ENCODE data around the gene SNAPIN.

Gene SNAPIN

DNA sequence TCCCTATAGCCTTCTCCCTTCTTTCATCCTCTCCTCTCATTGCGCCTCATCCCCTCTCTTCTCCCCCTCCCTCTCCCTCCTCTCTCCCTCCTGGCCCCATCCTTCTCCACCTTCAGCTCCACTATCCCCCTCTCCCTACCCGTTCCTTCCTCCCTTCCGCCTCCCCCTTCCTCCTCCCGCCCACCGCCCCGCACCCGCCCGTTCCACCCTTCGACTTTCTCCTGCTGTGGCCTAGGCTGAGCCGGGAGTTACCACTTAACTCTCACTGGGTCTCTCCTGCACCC, 21.6 kb downstream of the SNAPIN start:
- Histone ChIP-seq H3F3A (ENCODE audit: control insufficient read depth, insufficient read depth) (no peaks in the 10 kb centered on the region), H3K27ac (ENCODE audit: low read depth, low read length) (no peak overlapping the region), H3K9me2 (replicated peaks; ENCODE audit: control insufficient read depth, low read length) (no peaks in the 10 kb centered on the region), H3K4me2 (ENCODE audit: low read length) (peak overlapping the region; percentile 54), H3K79me2 (ENCODE audit: control insufficient read depth, low read length) (no peaks in the 10 kb centered on the region), H3K4me3 (ENCODE audit: low read length) (peak overlapping the region; percentile 48; the same call in 1 of the 2 replicates), H3K27me3 (ENCODE audit: control insufficient read depth, low read length) (peaks cover 51% of the 10 kb centered on the region), H4K20me1 (ENCODE audit: control insufficient read depth, insufficient read depth, low read depth, low read length) (no peaks in the 10 kb centered on the region), H3K4me1 (ENCODE audit: control insufficient read depth, low read length) (peaks cover 9% of the 10 kb centered on the region), H3K36me3 (ENCODE audit: control insufficient read depth, low read length) (no peaks in the 10 kb centered on the region), H3K9me3 (ENCODE audit: control insufficient read depth, insufficient read depth, low read length) (no peaks in the 10 kb centered on the region)
- no peak for TF ChIP-seq CTCF (IDR thresholded peaks at IDR 0.05; ENCODE audit: low read depth, low read length, poor library complexity, severe bottlenecking)
- no peak for TF ChIP-seq EZH2phosphoT487 (IDR thresholded peaks at IDR 0.05; ENCODE audit: borderline replicate concordance, low read length)

DNA sequence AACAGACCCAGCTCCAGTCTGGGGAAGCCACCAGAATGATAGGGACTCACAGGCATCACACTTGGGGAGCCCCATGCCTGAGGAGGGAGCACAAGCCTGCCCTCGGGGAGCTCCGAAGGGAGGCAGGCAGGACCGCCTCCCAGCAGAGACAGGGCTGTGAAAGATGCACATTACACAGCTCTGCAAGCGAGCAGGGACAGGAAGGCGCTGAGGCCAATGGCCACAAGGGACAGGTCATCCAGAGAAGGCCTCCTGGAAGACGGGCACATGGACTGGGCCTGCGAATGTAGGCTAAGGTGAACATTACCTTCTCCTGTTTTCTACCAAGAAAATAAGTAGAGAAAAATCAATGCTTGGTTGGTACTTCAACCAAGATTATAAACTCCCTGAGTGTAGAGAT, 24.2 kb downstream of the SNAPIN start:
- H3K79me2 ChIP-seq (ENCODE audit: control insufficient read depth, low read length) = no peaks in the 10 kb centered on the region
- no peak overlapping the region for H3K4me3 ChIP-seq (ENCODE audit: low read length)
- no peak overlapping the region for H3K4me2 ChIP-seq (ENCODE audit: low read length)
- H4K20me1 ChIP-seq (ENCODE audit: control insufficient read depth, insufficient read depth, low read depth, low read length) = no peaks in the 10 kb centered on the region
- peaks cover 9% of the 10 kb centered on the region for H3K4me1 ChIP-seq (ENCODE audit: control insufficient read depth, low read length)
- H3K27ac ChIP-seq (ENCODE audit: low read depth, low read length) = no peak overlapping the region
- TF ChIP-seq EZH2phosphoT487 (IDR thresholded peaks at IDR 0.05; ENCODE audit: borderline replicate concordance, low read length) (no peak), CTCF (IDR thresholded peaks at IDR 0.05; ENCODE audit: low read depth, low read length, poor library complexity, severe bottlenecking) (no peak)
- no peaks in the 10 kb centered on the region for H3F3A ChIP-seq (ENCODE audit: control insufficient read depth, insufficient read depth)
- H3K36me3 ChIP-seq (ENCODE audit: control insufficient read depth, low read length) = no peaks in the 10 kb centered on the region
- H3K27me3 ChIP-seq (ENCODE audit: control insufficient read depth, low read length) = peaks cover 69% of the 10 kb centered on the region
- H3K9me2 ChIP-seq (replicated peaks; ENCODE audit: control insufficient read depth, low read length) = no peaks in the 10 kb centered on the region
- H3K9me3 ChIP-seq (ENCODE audit: control insufficient read depth, insufficient read depth, low read length) = no peaks in the 10 kb centered on the region

DNA sequence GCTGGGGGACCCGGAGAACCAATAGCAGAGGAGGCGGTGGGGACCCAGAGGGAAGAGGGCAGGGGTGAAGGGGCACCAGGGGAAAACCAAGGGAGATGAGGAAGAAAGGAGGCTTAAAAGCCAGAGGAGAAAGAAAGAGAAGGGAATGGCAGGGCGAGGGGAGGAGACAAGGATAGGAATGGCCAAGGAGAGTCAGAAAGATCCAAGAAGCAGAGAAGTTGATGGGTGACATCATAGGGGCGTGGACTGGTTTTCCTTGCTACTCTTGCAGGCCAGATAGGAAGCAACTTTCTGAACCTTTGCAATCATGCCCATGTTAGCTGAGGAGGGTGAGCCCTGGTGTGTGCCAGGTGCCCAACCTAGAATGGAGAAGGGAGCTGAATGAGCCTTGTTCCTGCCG, 25.4 kb downstream of the SNAPIN start:
- TF ChIP-seq CTCF (IDR thresholded peaks at IDR 0.05; ENCODE audit: low read depth, low read length, poor library complexity, severe bottlenecking) (no peak), EZH2phosphoT487 (IDR thresholded peaks at IDR 0.05; ENCODE audit: borderline replicate concordance, low read length) (no peak)
- Histone ChIP-seq H3K79me2 (ENCODE audit: control insufficient read depth, low read length) (no peaks in the 10 kb centered on the region), H3F3A (ENCODE audit: control insufficient read depth, insufficient read depth) (no peaks in the 10 kb centered on the region), H3K4me2 (ENCODE audit: low read length) (no peak overlapping the region), H3K27me3 (ENCODE audit: control insufficient read depth, low read length) (peaks cover 59% of the 10 kb centered on the region), H3K9me3 (ENCODE audit: control insufficient read depth, insufficient read depth, low read length) (no peaks in the 10 kb centered on the region), H3K4me1 (ENCODE audit: control insufficient read depth, low read length) (peaks cover 12% of the 10 kb centered on the region), H3K4me3 (ENCODE audit: low read length) (no peak overlapping the region), H3K9me2 (replicated peaks; ENCODE audit: control insufficient read depth, low read length) (no peaks in the 10 kb centered on the region), H4K20me1 (ENCODE audit: control insufficient read depth, insufficient read depth, low read depth, low read length) (no peaks in the 10 kb centered on the region), H3K27ac (ENCODE audit: low read depth, low read length) (no peak overlapping the region), H3K36me3 (ENCODE audit: control insufficient read depth, low read length) (no peaks in the 10 kb centered on the region)

DNA sequence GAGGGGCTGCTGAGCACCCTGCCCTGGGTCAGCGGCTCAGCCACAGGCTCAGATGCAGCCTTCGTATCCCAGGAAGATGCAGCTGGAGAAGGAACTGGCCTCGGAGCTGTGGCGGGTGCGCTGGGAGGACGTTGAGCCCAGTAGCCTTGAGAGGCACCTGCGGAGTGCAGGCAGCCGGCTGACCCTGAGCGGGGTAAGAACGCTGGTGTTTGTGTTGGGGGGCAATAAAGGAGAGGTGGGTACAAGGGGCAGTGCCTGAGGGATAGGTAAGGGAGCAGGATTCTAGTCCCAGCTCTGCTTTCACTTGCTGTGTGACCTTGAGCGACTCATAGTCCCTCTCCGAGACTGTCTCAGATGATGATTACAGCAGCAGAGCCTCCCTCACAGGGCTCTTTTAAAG, 26.4 kb downstream of the SNAPIN start:
- Histone ChIP-seq H3K36me3 (ENCODE audit: control insufficient read depth, low read length) (no peaks in the 10 kb centered on the region), H3K27me3 (ENCODE audit: control insufficient read depth, low read length) (peaks cover 48% of the 10 kb centered on the region), H3K4me3 (ENCODE audit: low read length) (no peak overlapping the region), H3F3A (ENCODE audit: control insufficient read depth, insufficient read depth) (no peaks in the 10 kb centered on the region), H3K79me2 (ENCODE audit: control insufficient read depth, low read length) (no peaks in the 10 kb centered on the region), H3K9me3 (ENCODE audit: control insufficient read depth, insufficient read depth, low read length) (no peaks in the 10 kb centered on the region), H3K9me2 (replicated peaks; ENCODE audit: control insufficient read depth, low read length) (no peaks in the 10 kb centered on the region), H4K20me1 (ENCODE audit: control insufficient read depth, insufficient read depth, low read depth, low read length) (no peaks in the 10 kb centered on the region), H3K4me2 (ENCODE audit: low read length) (no peak overlapping the region), H3K4me1 (ENCODE audit: control insufficient read depth, low read length) (peaks cover 9% of the 10 kb centered on the region; the same call in 1 of the 2 replicates), H3K27ac (ENCODE audit: low read depth, low read length) (no peak overlapping the region)
- TF ChIP-seq CTCF (IDR thresholded peaks at IDR 0.05; ENCODE audit: low read depth, low read length, poor library complexity, severe bottlenecking) (no peak), EZH2phosphoT487 (IDR thresholded peaks at IDR 0.05; ENCODE audit: borderline replicate concordance, low read length) (no peak)

Measured in DOHH2 (cell line).